NCI-H526 (cell line): ENCODE data around the gene SLC30A1.
"Not testable (repeated sequence)": the region's sequence is repeated elsewhere in the genome, so short reads cannot be mapped to it uniquely, and the experiment has no call there.

Experiments used
- DNase-seq, 2 experiments: peaks; one replicate each; lab custom pipeline; 2025; lab: John Stamatoyannopoulos, UW

Gene SLC30A1

DNA sequence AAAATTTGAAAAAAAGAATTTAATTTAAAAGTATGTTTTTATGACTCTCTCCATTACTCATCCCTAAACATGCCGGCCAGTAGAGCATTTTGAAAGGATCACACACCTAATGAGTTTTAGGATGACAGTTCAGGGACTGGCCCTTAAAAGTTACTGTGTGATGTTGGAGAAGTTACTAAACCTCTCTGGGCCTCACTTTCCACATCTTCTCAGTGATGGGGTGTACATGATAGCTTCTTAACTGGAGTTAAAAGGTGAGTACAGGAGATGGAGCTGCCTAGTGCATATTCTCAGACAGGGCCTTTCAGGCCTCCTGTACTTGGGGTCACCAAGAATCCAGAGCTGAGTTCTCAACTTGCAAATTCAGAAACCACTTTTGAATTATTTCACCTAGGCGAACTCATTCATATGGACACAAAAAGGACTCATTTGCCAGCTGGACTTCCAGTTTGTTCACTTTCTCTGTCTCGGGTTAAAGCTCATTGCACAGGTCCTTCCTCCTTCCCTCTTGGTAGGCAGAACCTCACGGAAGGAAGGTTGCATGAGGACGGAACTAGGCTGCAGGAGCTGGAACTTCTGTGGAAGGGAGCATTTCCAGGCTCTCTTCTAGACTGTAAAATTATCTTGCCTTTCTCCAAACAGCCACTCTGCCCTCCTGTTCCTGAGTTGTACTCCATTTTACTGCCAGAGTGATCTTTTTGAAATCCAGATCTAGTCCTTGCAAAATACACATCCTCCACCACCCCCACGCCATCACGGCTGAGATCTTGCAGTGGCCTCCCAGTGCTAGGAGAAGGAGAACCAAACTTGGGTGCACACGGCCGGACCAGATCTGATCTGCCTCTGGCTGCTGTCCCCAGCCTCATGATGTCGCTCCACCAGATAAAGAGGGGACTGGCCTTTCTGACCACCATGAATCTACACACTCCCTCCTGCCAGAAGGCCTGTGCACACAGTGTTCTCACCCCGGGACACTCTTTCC, 4.3 kb upstream of the SLC30A1 start:
- DNase-seq = no peak

DNA sequence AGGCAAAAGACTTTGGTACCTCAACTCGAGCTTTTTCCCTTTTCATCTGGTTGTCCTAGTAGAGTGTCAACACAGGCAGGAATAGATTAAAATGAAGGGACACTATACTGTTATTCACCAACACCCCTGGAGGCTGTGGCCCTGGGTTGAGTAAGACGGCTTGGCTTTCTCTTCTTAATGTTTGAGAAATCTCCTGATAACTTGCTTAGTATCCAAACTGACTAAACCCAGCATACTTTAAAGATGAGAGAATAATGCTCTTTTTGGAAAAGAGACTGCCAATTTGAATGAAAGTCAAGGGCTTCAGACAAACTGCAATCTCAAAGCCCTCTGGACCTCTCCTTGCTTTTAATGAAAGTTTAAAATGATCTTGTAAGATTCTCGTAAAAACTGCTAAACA, 2.6 kb upstream of the SLC30A1 start:
- no peak for DNase-seq

DNA sequence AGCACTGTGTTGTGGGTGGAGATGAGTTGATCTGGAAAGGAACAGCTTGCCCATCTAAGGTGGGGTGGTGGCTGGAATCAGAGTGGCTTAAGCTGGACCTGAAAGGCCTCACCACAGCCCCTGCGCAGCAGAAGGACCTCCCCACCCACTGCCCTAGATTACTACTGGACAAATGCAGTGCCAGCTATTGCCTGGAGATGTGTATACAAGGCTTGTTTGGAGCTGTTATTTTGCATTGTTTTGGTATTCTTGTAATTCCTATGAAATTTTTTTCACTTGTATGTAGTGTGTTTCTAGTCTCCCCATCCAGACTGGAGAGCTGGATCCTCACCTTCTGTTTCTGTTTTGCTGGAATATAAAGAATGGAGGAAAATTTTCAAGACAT, 1.3 kb upstream of the SLC30A1 start:
- DNase-seq = no peak

DNA sequence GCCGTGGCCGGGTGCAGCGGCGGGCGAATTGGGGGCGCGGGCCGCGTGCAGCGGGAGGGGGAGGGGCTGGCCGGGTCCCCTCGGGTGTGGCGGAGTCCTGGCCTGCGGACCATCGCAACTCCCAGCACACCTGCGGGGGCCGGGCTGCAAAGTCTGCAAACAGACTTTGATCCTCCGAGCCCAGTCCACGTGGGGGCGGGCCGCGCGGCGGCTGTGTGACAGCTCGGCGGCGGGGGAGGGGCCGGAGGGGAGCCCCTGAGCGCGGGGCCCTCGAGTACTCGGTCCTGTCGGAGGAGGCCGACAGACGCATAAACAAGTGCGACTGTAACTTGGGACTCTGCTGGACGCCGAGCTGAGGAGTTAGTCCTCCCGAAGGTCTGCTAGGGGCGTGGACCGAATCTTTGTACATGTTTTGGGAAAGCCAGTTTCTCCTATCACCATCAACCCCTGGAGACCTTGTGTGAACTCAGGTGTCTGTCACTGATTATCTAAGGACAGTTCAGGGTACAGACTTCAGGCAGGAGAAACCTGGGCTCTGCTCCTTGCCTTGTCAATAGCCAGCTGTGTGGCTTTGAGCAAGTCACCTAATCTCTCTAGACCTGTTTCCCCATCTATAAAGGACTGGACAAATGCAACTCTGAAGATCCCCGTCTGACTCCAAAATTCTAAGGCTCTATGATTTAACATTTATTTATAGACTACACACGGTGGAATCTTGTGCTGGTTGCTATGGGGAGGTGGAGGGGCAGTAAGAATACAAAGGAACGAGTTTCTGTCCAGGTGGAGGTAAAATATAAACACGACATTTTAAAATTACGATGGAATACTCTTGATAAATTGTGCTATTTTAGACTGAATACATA, 710 bp upstream of the SLC30A1 start:
- peak; percentile 50 to 90 for DNase-seq

DNA sequence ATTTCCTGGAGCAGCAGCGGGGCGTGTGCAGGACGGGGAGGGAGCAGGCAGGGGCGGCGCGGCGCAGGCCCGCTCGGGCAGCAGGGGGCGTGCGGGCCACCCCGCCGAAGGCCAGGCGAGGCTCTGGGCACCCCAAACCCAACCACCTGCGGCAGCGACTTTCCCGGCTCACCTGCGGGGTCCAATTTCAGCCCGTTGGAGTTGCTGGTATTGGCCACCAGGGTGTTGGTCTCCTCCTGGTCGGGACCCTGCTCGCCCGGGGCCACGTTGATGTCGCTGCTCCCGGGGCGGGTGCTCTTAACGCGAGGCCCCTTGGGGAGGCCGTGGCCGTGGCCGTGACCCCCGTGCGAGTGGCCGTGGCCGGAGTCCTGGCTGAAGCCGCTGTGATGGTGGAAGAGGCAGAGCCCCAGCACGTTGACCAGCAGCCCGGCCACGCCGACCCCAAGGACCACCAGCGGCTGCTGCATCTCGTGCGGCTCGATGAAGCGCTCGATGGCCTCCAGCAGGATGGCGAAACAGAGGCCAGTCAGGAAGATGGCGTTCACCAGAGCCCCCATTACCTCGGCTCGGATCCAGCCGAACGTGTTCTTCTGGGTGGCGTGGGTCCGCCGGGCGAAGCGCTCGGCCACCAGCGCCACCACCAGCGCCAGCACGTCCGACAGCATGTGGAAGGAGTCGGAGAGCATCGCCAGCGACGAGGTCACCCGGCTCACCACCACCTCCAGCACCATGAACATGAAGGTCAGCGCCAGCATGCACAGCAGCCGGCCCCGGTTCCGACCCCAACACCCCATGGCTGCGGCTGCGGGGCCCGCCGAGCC, 932 bp downstream of the SLC30A1 start:
- peak; percentile 18 to 78 for DNase-seq

DNA sequence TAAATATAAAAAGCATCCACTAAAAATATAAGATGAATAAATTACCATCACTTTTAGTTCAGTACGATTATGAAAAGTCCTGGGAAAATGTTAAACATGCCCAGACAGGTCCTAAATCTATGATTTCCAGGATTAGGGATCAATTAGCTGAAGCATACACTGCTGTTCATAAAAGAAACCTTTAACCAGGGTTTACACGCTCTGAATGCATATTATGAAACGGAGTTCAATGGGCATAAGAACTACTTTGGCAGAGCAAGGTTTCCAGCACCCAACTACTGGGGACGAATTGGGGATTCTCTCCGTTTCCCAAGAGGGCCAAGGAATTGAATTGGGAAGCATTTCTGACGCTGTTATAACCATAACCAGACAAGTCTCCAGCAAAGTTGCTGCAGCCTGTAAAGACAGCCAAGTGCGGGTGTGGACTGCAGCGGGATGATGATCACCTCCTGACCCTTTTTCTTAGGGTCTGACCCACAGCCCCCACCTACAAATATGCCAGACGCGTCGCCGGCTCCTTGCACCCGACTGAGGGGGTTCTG, 1.6 kb downstream of the SLC30A1 start:
- DNase-seq = no peak

DNA sequence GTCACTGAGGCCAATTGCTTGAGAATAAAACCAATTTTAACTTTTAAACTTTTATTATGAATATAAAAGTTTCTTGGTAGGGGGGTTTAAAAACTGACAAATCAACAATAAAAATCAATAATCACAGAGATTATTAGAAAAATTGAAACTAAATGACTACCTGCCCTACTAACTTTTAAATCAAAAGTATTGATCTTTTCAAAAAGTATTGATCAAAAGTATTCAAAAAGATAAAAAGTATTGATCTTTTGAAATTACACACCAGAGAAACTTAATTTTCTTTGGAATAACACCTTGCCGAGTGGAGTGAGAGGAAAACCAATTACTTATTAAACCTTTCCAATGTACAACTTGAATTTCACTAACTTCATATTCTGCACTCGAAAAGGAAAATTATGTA, 2.2 kb downstream of the SLC30A1 start:
- no peak for DNase-seq

DNA sequence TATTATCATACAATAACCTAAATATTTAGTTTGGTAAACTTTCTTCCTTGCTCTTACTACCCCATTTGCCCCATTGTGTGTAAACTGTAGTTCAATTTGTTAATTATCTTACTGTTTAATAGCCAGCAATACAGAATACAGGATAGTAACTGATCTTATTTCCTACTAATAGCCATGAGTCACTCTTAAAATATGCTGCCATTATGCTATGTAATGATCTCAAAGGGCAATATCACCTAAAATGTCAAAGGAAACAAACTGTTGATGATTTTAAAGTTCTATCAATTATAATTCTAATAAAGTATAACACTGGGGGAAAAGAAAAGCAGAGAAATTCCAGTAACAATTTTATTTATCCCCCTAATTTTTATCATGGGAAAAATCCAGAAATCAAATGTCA, 4.3 kb downstream of the SLC30A1 start:
- no peak for DNase-seq

DNA sequence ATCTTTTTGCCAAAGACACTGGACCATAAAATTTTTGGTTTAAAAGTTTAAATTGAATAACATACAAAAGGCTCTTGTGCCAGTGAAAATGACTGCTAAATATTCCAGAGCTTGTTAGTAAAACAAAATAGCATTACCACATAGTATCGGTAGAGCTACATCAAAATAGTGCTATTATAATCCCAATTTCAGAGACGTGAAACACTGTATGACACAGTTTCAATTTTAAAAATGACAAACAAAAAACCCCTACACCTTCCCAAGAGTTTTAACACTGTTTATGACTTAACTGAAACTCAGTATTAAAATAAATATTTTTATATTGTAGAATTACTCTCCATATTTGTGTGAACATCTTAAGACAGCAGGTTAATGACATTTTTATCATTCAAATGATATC, 7.0 kb downstream of the SLC30A1 start:
- DNase-seq = no peak

DNA sequence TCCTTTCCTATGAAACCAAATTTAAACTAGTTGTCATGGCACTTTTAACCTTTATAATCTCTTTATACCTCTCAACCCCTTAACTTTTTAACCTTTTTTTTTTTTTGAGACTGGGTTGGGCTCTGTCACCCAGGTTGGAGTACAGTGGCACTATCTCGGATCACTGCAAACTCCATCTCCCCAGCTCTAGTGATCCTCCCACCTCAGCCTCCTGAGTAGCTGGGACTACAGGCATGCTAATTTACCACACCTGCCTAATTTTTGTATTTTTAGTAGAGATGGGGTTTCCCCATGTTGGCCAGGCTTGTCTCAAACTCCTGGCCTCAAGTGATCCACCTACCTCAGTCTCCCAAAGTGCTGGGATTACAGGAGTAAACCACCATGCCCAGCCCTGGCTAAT, 8.6 kb downstream of the SLC30A1 start:
- DNase-seq = not testable (repeated sequence)

GRCh38 chr1:211566431-211567025, 12.4 kb downstream of the SLC30A1 start:
- no peak for DNase-seq

- DNase-seq = no peak
Observed at GRCh38 chr1:211564084-211564483, 14.9 kb downstream of the SLC30A1 start.

- DNase-seq = no peak
Observed at GRCh38 chr1:211559222-211560010, 19.5 kb downstream of the SLC30A1 start.

GRCh38 chr1:211557894-211558625, 20.9 kb downstream of the SLC30A1 start:
- DNase-seq = no peak

DNA sequence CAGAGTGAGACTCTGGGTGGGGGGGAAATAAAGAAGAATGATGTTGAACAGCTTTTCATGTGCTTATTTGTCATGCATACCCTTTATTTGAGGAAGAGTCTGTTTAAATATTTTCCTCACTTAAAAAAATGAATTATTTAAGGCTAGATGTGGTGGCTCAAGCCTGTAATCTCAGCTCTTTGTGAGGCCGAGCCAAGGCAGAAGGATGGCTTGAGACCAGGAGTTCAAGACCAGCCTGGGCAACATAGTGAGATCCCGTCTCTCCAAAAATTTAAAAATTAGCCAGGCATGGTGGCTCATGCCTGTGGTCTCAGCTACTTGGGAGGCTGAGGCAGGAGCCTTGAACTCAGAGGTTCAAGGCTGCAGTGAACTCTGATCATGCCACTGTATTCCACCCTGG, 25.4 kb downstream of the SLC30A1 start:
- DNase-seq = no peak

- no peak for DNase-seq
Observed at GRCh38 chr1:211551638-211552460, 27.1 kb downstream of the SLC30A1 start.

- DNase-seq = no peak
Observed at GRCh38 chr1:211549092-211549711, 29.8 kb downstream of the SLC30A1 start.

GRCh38 chr1:211548321-211549091, 30.5 kb downstream of the SLC30A1 start:
- no peak for DNase-seq
